CD4-positive, alpha-beta T cell treated with Interleukin-6 at 100 ng/mL for 8 hours (primary cell): ENCODE measurements around the gene ELP2.

ENCODE experiments used
- DNase-seq: peaks from one replicate; pipeline ENCODE4 v3.0.0-alpha.2; 2020; ENCODE audit warnings: mixed read lengths, low spot score

Gene ELP2

DNA sequence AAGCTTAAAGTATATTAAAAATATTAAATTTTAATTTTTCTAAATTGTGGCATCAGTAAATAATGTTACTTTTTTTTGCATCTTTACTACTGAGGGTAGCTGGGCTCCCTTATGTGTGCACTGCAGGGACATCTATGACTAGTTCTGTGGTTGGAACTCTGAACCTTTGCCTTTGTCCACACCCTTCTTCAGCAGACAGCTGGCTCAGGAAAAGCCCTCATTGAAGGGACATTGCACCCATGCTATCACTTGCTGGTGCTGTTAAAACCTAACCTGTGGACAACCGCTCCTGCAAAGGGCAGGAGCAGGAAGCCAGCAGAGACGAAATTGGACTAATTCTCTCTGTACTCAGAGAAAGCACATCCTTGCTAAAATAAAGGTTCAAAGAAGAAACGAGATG lies 87.6 kb downstream of the ELP2 start:
- no peak for DNase-seq

GRCh38 chr18:36229188-36229587 lies 99.5 kb downstream of the ELP2 start:
- DNase-seq = no peak
